SK-N-SH (cell line): ENCODE measurements around the gene IKBKE. TPM values are rescaled to one million over a fixed set of nuclear protein-coding genes. Genes with fewer than 3 reads are reported as not detected.

Source experiments
- CTCF ChIA-PET: fragments of 300-600, 350-600 bp; formaldehyde crosslinking; extraction: SDS; loops from one replicate; lab custom pipeline; 2021; lab: Yijun Ruan, JAX
- POLR2A ChIA-PET: fragments of 350-600 bp; sonication (Branson Sonifier 250); formaldehyde crosslinking; extraction: SDS; loops from one replicate; lab custom pipeline; 2020; ENCODE audit warnings: antibody characterized with exemption, inconsistent platforms; lab: Yijun Ruan, JAX
- DNase-seq: peaks from one replicate; pipeline ENCODE4 v3.0.0; 2012
- H2AFZ ChIP-seq: fragments of 200-600 bp; sonication (generic); 2 replicates; pipeline ENCODE4 v1.8.1; 2016; ENCODE audit warnings: antibody characterized with exemption, mild to moderate bottlenecking, low read depth
- H3F3A ChIP-seq: fragments of 200-600 bp; sonication (generic); replicated peaks from 2 replicates; pipeline ENCODE3; 2016; ENCODE audit warnings: antibody characterized with exemption, mild to moderate bottlenecking; ENCODE audit not compliant: insufficient read depth
- H3K27ac ChIP-seq, 2 experiments: fragments of 200-500 bp in 1 of 2; fragments of 200-600 bp in 1 of 2; sonication (Bioruptor generic) in 1 of 2; sonication (generic), shearing (Covaris generic) in 1 of 2; 2 replicates each; pipeline versions ENCODE4 v1.5.1 to v1.6.1; 2014 to 2016; ENCODE audit warnings: low read depth in 2 of 2, inconsistent platforms in 1 of 2, low read length in 1 of 2, mild to moderate bottlenecking in 1 of 2, mixed read lengths in 1 of 2
- H3K27me3 ChIP-seq: fragments of 200-600 bp; sonication (generic), shearing (Covaris generic); 2 replicates; pipeline ENCODE4 v1.6.1; 2016; ENCODE audit warnings: mixed run types; ENCODE audit not compliant: insufficient read depth
- H3K36me3 ChIP-seq, 2 experiments: fragments of 200-500 bp in 1 of 2; fragments of 200-600 bp in 1 of 2; sonication (Bioruptor generic) in 1 of 2; sonication (generic) in 1 of 2; replicated peaks in 1 of 2; 2 replicates each; pipeline versions ENCODE3 to v1.5.1; 2014 to 2016; ENCODE audit warnings: low read length in 1 of 2, mild to moderate bottlenecking in 1 of 2; ENCODE audit not compliant: insufficient read depth in 2 of 2, control insufficient read depth in 1 of 2
- H3K4me1 ChIP-seq, 2 experiments: fragments of 200-500 bp in 1 of 2; fragments of 200-600 bp in 1 of 2; sonication (Bioruptor generic) in 1 of 2; sonication (generic), shearing (Covaris generic) in 1 of 2; 2 replicates each; pipeline versions ENCODE4 v1.5.1 to v1.6.1; 2014 to 2016; ENCODE audit warnings: low read depth in 1 of 2, low read length in 1 of 2, mixed run types in 1 of 2; ENCODE audit not compliant: insufficient read depth in 2 of 2, control insufficient read depth in 1 of 2
- H3K4me2 ChIP-seq: fragments of 200-600 bp; sonication (generic), shearing (Covaris generic); 2 replicates; pipeline ENCODE4 v1.6.1; 2017; ENCODE audit warnings: mixed run types
- H3K4me3 ChIP-seq, 2 experiments: fragments of 200-500 bp in 1 of 2; fragments of 200-600 bp in 1 of 2; sonication (Bioruptor generic) in 1 of 2; sonication (generic), shearing (Covaris generic) in 1 of 2; 2 replicates each; pipeline versions ENCODE4 v1.5.1 to v1.8.1; 2014 to 2016; ENCODE audit warnings: low read depth in 2 of 2, inconsistent platforms in 1 of 2, low read length in 1 of 2, mild to moderate bottlenecking in 1 of 2, mixed read lengths in 1 of 2, moderate library complexity in 1 of 2
- H3K79me2 ChIP-seq: fragments of 200-600 bp; sonication (generic); 2 replicates; pipeline ENCODE4 v1.8.1; 2017; ENCODE audit warnings: mild to moderate bottlenecking; ENCODE audit not compliant: insufficient read depth
- H3K9ac ChIP-seq: fragments of 200-600 bp; sonication (generic); 2 replicates; pipeline ENCODE4 v1.6.1; 2017; ENCODE audit warnings: mixed run types
- H3K9me2 ChIP-seq: fragments of 200-600 bp; sonication (generic); 2 replicates; pipeline ENCODE4 v1.6.1; 2017; ENCODE audit warnings: mixed run types
- H3K9me3 ChIP-seq: fragments of 200-600 bp; sonication (generic); 2 replicates; pipeline ENCODE4 v1.6.1; 2017; ENCODE audit warnings: mixed run types, mild to moderate bottlenecking, moderate library complexity
- H4K20me1 ChIP-seq: fragments of 200-600 bp; sonication (generic); 2 replicates; pipeline ENCODE4 v1.6.1; 2017; ENCODE audit warnings: mild to moderate bottlenecking, mixed run types; ENCODE audit not compliant: insufficient read depth
- ELF1 ChIP-seq: IDR thresholded peaks from 2 replicates; pipeline ENCODE4 v1.4.0; 2012
- EP300 ChIP-seq, 2 experiments: IDR thresholded peaks; 2 replicates each; pipeline versions ENCODE4 v1.4.0 to v1.6.1; 2012; ENCODE audit warnings: borderline replicate concordance in 1 of 2, low read depth in 1 of 2, low read length in 1 of 2
- FOSL2 ChIP-seq: IDR thresholded peaks from 2 replicates; pipeline ENCODE4 v1.4.0; 2012; ENCODE audit warnings: low read depth, mild to moderate bottlenecking, moderate library complexity, borderline replicate concordance
- FOXM1 ChIP-seq: IDR thresholded peaks from 2 replicates; pipeline ENCODE4 v1.4.0; 2012; ENCODE audit warnings: low read depth, mild to moderate bottlenecking
- MEF2A ChIP-seq: IDR thresholded peaks from 2 replicates; pipeline ENCODE4 v1.4.0; 2012; ENCODE audit warnings: low read depth, borderline replicate concordance
- MXI1 ChIP-seq: IDR thresholded peaks from 2 replicates; pipeline ENCODE4 v1.6.1; 2012; ENCODE audit warnings: mild to moderate bottlenecking, low read depth, low read length, improper control_type of control experiment
- NFIC ChIP-seq: IDR thresholded peaks from 2 replicates; pipeline ENCODE4 v1.4.0; 2012; ENCODE audit warnings: borderline replicate concordance
- NRF1 ChIP-seq: IDR thresholded peaks from 2 replicates; pipeline ENCODE4 v1.6.1; 2012; ENCODE audit warnings: low read depth, mild to moderate bottlenecking, low read length
- POLR2AphosphoS5 ChIP-seq: IDR thresholded peaks from 2 replicates; pipeline ENCODE4 v1.6.1; 2012; ENCODE audit warnings: low read depth, low read length
- RXRA ChIP-seq: IDR thresholded peaks from 2 replicates; pipeline ENCODE4 v1.4.0; 2012; ENCODE audit warnings: low read depth, mild to moderate bottlenecking, borderline replicate concordance
- SMC3 ChIP-seq: IDR thresholded peaks from 2 replicates; pipeline ENCODE4 v1.6.1; 2012; ENCODE audit warnings: low read depth, low read length, improper control_type of control experiment
- TCF12 ChIP-seq: IDR thresholded peaks from 2 replicates; pipeline ENCODE4 v1.4.0; 2012
- YY1 ChIP-seq: IDR thresholded peaks from 2 replicates; pipeline ENCODE4 v1.4.0; 2012; ENCODE audit warnings: low read depth, mild to moderate bottlenecking
- WGBS: methylation state at CpG from one replicate; pipeline ENCODE4 v1.1.6; 2017; ENCODE audit warnings: low lambda C conversion rate; 5-methylcytosine and 5-hydroxymethylcytosine counted together
- polyA plus RNA-seq, 3 experiments: library from polyadenylated mRNA; depleted of rRNA; stranded (reverse); fragments of >200 nt; gene quantifications; 2 replicates each; pipeline ENCODE4 v1.2.3, GENCODE V29; 2012
- TF ChIP-seq, protein P1 (sequence below): fragments of 150-350 bp; IDR thresholded peaks from 2 replicates; pipeline ENCODE4 v1.6.1; 2017; ENCODE audit warnings: antibody characterized with exemption, low read length, low read depth, borderline replicate concordance
- TF ChIP-seq, protein P2 (sequence below): fragments of 200-600 bp; sonication (generic); IDR thresholded peaks from 2 replicates; pipeline ENCODE4 v1.6.1; 2017; ENCODE audit warnings: antibody characterized with exemption, mild to moderate bottlenecking, moderate library complexity
- TF ChIP-seq, protein P3 (sequence below): IDR thresholded peaks from 2 replicates; pipeline ENCODE4 v1.4.0; 2012; ENCODE audit warnings: low read depth, borderline replicate concordance

IKBKE gene
- polyA plus RNA-seq, 1 of the 3 experiments (the other 2 are of a cell fraction) = 14.5 TPM

DNA sequence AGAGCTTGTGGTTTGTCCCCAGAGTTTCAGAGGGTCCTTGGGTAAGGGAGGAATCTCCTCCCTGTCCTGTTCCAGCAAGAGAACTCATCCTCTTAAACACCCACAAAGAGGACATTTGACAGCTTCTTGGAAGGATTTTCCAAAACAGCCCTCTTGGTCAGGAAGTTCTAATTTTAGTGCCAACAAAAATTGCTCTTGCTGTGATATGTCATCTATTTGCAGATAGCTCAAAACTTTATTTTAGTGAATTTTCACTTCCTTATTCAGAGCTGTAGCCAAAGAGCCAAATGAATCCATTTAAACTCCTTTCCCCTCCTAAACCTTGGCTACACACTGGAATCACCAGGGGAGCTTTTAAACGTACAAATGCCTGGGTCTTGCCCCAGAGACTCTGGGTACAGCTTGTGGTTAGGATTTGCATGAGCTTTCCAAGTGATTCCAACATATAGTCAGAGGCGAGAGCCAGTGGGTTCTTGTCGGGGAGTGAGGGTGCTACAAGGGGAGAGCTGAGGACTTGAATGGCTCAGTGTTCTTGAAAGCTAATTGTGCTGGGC is 25.3 kb downstream of the IKBKE start:
- H3K4me2 ChIP-seq = peak overlapping the region; percentile 35; the same call in 1 of the 2 replicates
- no peak for TF ChIP-seq ELF1
- no peak for TF ChIP-seq MXI1
- TF ChIP-seq, protein P1, sequence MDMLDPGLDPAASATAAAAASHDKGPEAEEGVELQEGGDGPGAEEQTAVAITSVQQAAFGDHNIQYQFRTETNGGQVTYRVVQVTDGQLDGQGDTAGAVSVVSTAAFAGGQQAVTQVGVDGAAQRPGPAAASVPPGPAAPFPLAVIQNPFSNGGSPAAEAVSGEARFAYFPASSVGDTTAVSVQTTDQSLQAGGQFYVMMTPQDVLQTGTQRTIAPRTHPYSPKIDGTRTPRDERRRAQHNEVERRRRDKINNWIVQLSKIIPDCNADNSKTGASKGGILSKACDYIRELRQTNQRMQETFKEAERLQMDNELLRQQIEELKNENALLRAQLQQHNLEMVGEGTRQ = no peak
- TF ChIP-seq, protein P2, sequence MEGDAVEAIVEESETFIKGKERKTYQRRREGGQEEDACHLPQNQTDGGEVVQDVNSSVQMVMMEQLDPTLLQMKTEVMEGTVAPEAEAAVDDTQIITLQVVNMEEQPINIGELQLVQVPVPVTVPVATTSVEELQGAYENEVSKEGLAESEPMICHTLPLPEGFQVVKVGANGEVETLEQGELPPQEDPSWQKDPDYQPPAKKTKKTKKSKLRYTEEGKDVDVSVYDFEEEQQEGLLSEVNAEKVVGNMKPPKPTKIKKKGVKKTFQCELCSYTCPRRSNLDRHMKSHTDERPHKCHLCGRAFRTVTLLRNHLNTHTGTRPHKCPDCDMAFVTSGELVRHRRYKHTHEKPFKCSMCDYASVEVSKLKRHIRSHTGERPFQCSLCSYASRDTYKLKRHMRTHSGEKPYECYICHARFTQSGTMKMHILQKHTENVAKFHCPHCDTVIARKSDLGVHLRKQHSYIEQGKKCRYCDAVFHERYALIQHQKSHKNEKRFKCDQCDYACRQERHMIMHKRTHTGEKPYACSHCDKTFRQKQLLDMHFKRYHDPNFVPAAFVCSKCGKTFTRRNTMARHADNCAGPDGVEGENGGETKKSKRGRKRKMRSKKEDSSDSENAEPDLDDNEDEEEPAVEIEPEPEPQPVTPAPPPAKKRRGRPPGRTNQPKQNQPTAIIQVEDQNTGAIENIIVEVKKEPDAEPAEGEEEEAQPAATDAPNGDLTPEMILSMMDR = no peak
- TF ChIP-seq YY1 = no peak
- TF ChIP-seq MEF2A = no peak
- no peak for TF ChIP-seq NRF1
- TF ChIP-seq RXRA = no peak
- no peak for TF ChIP-seq SMC3
- TF ChIP-seq FOXM1 = no peak
- TF ChIP-seq POLR2AphosphoS5 = no peak
- TF ChIP-seq FOSL2 = no peak
- no peak for TF ChIP-seq NFIC
- TF ChIP-seq EP300 (IDR thresholded peaks at IDR 0.05; ENCODE audit: borderline replicate concordance in 1 of 2, low read depth in 1 of 2, low read length in 1 of 2) = no peak
- TF ChIP-seq TCF12 = no peak
- H3K9ac ChIP-seq = no peak overlapping the region
- H3K9me2 ChIP-seq = no peaks in the 10 kb centered on the region
- peaks cover 13 to 23% of the 10 kb centered on the region in 2 experiments; a peak in 2 of 4 replicates for H3K4me1 ChIP-seq
- peak overlapping the region; percentile 23 to 35; a peak in 2 of 4 replicates for H3K27ac ChIP-seq
- H4K20me1 ChIP-seq = no peaks in the 10 kb centered on the region
- no peak overlapping the region for H3K4me3 ChIP-seq
- no peak overlapping the region for H2AFZ ChIP-seq
- H3F3A ChIP-seq = no peaks in the 10 kb centered on the region
- POLR2A ChIA-PET = no interaction called here
- CTCF ChIA-PET = interaction anchor here (1.4 to 4.2 kb wide), 6 partner anchors 11 to 169 kb away, joined by 3 to 20 read pairs (median 12); no protein-coding TSS in a partner anchor
- H3K79me2 ChIP-seq = no peaks in the 10 kb centered on the region
- H3K36me3 ChIP-seq = peaks cover 0 to 12% of the 10 kb centered on the region in 2 experiments
- no peak for DNase-seq
- WGBS = 70% methylated on average over 3 of the region's 3 CpGs
- no peaks in the 10 kb centered on the region for H3K27me3 ChIP-seq
- H3K9me3 ChIP-seq = no peaks in the 10 kb centered on the region

DNA sequence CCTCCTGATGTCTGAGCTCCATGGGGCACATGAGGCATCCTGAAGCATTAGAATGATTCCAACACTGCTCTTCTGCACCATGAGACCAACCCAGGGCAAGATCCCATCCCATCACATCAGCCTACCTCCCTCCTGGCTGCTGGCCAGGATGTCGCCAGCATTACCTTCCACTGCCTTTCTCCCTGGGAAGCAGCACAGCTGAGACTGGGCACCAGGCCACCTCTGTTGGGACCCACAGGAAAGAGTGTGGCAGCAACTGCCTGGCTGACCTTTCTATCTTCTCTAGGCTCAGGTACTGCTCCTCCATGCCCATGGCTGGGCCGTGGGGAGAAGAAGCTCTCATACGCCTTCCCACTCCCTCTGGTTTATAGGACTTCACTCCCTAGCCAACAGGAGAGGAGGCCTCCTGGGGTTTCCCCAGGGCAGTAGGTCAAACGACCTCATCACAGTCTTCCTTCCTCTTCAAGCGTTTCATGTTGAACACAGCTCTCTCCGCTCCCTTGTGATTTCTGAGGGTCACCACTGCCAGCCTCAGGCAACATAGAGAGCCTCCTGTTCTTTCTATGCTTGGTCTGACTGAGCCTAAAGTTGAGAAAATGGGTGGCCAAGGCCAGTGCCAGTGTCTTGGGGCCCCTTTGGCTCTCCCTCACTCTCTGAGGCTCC is 26.0 kb downstream of the IKBKE start:
- H3K36me3 ChIP-seq = peaks cover 0 to 12% of the 10 kb centered on the region in 2 experiments
- ChIA-PET CTCF (interaction anchor here (1.4 to 4.2 kb wide), 6 partner anchors 10 to 168 kb away, joined by 3 to 20 read pairs (median 12); no protein-coding TSS in a partner anchor), POLR2A (no interaction called here)
- no peak overlapping the region; a peak in 1 of 4 replicates for H3K27ac ChIP-seq
- WGBS = 59% methylated on average over 5 of the region's 6 CpGs
- no peak for DNase-seq
- peaks cover 16 to 19% of the 10 kb centered on the region in 2 experiments; a peak in 2 of 4 replicates for H3K4me1 ChIP-seq
- H3F3A ChIP-seq = peaks cover 5% of the 10 kb centered on the region
- H3K4me3 ChIP-seq = no peak overlapping the region
- H4K20me1 ChIP-seq = no peaks in the 10 kb centered on the region
- H3K9ac ChIP-seq = no peak overlapping the region
- H3K27me3 ChIP-seq = no peaks in the 10 kb centered on the region
- TF ChIP-seq, protein P3, sequence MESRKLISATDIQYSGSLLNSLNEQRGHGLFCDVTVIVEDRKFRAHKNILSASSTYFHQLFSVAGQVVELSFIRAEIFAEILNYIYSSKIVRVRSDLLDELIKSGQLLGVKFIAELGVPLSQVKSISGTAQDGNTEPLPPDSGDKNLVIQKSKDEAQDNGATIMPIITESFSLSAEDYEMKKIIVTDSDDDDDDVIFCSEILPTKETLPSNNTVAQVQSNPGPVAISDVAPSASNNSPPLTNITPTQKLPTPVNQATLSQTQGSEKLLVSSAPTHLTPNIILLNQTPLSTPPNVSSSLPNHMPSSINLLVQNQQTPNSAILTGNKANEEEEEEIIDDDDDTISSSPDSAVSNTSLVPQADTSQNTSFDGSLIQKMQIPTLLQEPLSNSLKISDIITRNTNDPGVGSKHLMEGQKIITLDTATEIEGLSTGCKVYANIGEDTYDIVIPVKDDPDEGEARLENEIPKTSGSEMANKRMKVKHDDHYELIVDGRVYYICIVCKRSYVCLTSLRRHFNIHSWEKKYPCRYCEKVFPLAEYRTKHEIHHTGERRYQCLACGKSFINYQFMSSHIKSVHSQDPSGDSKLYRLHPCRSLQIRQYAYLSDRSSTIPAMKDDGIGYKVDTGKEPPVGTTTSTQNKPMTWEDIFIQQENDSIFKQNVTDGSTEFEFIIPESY = no peak
- TF ChIP-seq NFIC (peak; percentile 9; the same call in 1 of the 2 replicates), FOXM1 (no peak)
- peak overlapping the region; percentile 35; the same call in 1 of the 2 replicates for H3K4me2 ChIP-seq
- no peak overlapping the region for H2AFZ ChIP-seq
- no peaks in the 10 kb centered on the region for H3K9me3 ChIP-seq
- no peaks in the 10 kb centered on the region for H3K79me2 ChIP-seq
- H3K9me2 ChIP-seq = no peaks in the 10 kb centered on the region
